ENCODE results near the gene PUS7L. TPM values are rescaled to one million over a fixed set of nuclear protein-coding genes. Genes with fewer than 3 reads are reported as not detected.
A peak's percentile ranks its signal among the peaks of the same experiment; 100 is the strongest.
"Not testable (repeated sequence)": the region's sequence is repeated elsewhere in the genome, so short reads cannot be mapped to it uniquely, and the experiment has no call there.

The PUS7L gene
- total RNA-seq, 1 experiment from 2014 or later: 40.6 TPM

DNA sequence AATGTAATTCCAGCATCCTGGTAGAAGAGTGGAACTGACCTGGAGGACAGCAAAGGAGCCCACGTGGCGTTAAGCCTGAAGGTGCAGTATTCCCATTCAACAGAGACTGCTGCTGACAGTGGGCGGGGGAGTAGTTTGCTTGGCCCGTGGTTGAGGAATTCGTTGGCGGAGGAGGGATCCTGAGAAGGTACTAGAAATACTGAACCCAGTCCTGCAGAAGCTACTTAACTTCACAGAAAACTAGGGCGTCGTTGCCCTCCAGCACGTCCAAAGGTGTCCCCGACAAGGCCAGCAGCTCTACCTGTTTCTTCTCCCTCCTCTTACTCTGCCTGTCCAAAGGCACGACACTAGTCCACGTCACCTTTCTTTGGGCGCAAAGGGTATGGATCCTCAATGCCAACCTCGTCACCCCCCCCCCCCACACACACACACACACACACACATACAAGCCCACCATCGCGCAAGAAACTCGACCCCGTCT, 303 bp downstream of the PUS7L start:
- DNase-seq (ENCODE audit: low spot score): peak; percentile 65

DNA sequence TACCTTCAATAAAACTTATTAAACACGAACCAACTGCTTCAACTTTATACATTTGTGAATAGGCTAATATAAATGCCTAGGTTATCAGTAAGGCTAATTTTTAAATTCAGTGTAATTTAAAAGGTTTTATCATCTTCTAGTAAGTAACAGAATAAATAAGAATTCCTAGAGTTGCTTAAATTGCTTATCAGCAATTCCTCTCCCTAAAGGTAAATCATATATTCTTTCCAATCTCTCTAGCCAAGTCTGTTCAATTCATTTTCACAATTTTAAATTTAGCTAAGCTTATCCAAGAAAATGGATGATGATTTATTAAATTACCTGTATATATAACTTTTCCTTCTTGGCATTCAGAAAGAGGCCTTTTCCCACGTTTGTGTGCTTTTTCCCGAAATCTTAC, 4.6 kb downstream of the PUS7L start:
- in situ Hi-C loops (cut with HindIII; ENCODE audit: low sequenced_read_pairs): no loop called here
- DNase-seq (ENCODE audit: low spot score): no peak

More for the DNA sequence above, 303 bp downstream of the PUS7L start:
- in situ Hi-C loops (cut with HindIII; ENCODE audit: low sequenced_read_pairs): no loop called here

GRCh38 chr12:43751360-43751759, 7.2 kb downstream of the PUS7L start:
- in situ Hi-C loops (cut with HindIII; ENCODE audit: low sequenced_read_pairs); DNase-seq (ENCODE audit: low spot score): not testable (repeated sequence)

GRCh38 chr12:43750814-43751213, 7.8 kb downstream of the PUS7L start:
- DNase-seq (ENCODE audit: low spot score): no peak
- in situ Hi-C loops (cut with HindIII; ENCODE audit: low sequenced_read_pairs): no loop called here

DNA sequence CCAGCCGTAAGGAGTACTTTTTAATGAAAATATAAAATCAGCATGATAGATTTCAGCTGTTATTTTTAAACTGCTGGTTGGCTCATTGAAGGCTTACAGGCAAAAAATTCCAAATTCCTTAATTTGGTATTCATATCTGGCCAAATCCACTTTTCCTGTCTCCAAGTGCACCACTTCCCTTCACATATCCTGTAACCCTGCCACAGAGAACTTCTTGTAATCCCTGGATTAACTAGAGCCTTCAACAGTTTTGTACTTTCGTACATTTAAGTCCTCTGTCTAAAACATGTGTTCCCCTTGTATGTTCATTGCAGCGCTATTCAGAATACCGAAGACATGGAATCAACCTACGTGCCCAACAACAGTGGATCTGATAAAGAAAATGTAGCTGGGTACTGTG, 9.6 kb downstream of the PUS7L start:
- in situ Hi-C loops (cut with HindIII; ENCODE audit: low sequenced_read_pairs): no loop called here
- DNase-seq (ENCODE audit: low spot score): no peak

DNA sequence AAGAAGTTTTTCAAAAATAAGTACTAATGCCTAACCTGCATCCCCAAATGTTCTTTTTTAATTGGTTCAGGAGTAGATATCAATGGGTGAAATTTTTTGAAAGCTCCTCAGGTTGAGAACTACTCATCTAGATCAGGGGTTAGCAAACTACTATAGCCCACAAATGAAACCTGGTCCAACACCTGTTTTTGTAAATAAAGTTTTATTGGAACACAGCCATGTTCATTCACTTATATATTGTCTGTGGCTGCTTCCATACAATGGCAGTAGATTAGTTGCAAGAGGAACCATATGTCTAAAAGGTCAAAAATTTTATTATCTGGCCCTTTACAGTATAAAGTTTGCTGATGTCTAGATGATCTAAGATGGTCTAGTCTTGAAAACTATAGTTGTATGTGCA, 13.8 kb downstream of the PUS7L start:
- in situ Hi-C loops (cut with HindIII; ENCODE audit: low sequenced_read_pairs): no loop called here
- no peak for DNase-seq (ENCODE audit: low spot score)

DNA sequence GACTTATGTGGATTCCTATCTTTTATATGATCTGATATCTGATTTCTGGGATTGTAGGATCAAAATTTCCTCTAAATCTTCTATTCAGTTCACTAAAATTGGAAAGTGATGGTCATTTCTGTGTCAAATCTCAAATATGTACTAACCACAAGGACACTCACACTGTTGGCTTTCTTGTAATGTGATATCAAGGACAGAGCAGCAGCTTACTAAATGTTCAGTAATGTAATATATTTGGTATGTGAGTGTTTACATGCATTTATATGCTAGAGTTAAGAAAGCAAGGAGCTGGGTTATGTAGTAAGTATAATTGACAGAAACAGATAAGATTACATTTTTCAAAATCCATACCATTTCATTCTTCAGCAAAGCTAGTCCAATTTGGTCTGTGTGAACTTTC, 16.5 kb downstream of the PUS7L start:
- in situ Hi-C loops (cut with HindIII; ENCODE audit: low sequenced_read_pairs): no loop called here
- no peak for DNase-seq (ENCODE audit: low spot score)

DNA sequence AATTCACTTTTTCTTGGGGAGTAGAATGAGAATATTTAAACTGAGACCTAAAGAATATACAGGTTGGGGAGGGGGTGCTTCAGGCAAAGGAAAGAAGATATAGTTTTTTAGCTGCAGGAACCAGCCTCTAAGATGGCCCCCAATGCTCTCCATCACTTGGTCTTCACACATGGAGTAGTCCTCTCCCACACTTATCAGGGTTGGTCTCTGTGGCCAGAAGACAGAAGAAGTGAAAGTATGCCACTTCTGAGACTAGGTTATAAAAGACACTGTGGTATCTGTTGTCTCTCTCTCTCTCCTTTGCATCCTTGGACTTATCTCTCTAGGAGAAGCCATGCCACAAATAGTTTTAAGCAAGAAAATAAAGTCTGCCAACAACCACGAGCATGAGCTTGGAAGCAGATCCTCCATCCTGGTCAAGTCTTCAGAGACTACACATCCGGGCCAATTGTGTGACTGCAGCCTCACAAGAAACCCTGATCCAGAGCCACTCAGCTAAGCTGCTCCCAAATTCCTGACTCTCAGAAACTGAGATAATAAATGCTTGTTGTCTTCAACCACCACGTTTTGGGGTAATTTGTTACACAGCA, 18.0 kb downstream of the PUS7L start:
- no peak for DNase-seq (ENCODE audit: low spot score)
- in situ Hi-C loops (cut with HindIII; ENCODE audit: low sequenced_read_pairs): no loop called here

DNA sequence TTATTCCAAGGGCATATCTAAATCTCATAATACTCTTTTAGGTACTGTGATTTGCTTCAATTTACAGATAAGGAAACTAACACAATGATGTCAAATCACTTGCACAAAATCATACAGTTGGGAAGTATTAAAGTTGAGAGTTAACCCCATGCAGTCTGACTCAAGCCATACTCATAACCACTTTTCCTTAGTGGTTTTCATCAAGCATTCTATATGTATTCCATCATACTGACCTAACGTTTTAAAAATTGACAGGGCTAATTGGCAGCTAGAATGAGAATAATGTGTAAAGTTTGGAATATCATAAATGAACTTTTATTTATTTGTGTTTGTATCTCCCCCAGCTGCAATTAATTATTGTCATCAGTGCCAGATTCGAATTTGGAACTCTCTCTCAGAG, 20.9 kb downstream of the PUS7L start:
- in situ Hi-C loops (cut with HindIII; ENCODE audit: low sequenced_read_pairs): no loop called here
- DNase-seq (ENCODE audit: low spot score): no peak

- in situ Hi-C loops (cut with HindIII; ENCODE audit: low sequenced_read_pairs): no loop called here
- no peak for DNase-seq (ENCODE audit: low spot score)
Observed at GRCh38 chr12:43736927-43737440, 21.6 kb downstream of the PUS7L start.

- in situ Hi-C loops (cut with HindIII; ENCODE audit: low sequenced_read_pairs): no loop called here
- no peak for DNase-seq (ENCODE audit: low spot score)
Observed at GRCh38 chr12:43733687-43734086, 24.9 kb downstream of the PUS7L start.

DNA sequence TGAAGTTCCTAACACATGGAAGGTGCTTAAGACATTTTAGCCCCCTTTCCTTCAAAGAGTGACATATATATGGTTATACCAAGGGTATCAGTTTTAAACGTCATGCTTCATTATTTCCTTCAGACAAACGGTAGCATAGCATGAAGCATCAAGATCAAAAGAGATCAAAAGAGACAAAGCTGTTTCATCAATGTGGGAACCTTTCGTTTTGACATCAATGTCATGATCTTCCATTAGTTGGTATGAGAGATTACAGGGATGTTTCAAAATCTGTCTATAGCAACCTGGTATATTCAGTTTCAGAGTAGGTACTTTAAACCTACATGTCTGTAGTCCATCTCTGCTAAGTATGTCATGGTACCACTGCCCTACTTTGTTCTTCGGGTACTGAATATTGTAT, 28.3 kb downstream of the PUS7L start:
- in situ Hi-C loops (cut with HindIII; ENCODE audit: low sequenced_read_pairs): no loop called here
- no peak for DNase-seq (ENCODE audit: low spot score)

- no peak for DNase-seq (ENCODE audit: low spot score)
- in situ Hi-C loops (cut with HindIII; ENCODE audit: low sequenced_read_pairs): no loop called here
Observed at GRCh38 chr12:43728698-43729097, 29.9 kb downstream of the PUS7L start.

- DNase-seq (ENCODE audit: low spot score): no peak
- in situ Hi-C loops (cut with HindIII; ENCODE audit: low sequenced_read_pairs): no loop called here
Observed at GRCh38 chr12:43728117-43728516, 30.5 kb downstream of the PUS7L start.

- DNase-seq (ENCODE audit: low spot score): no peak
- in situ Hi-C loops (cut with HindIII; ENCODE audit: low sequenced_read_pairs): no loop called here
Observed at GRCh38 chr12:43723134-43723533, 35.5 kb downstream of the PUS7L start.

DNA sequence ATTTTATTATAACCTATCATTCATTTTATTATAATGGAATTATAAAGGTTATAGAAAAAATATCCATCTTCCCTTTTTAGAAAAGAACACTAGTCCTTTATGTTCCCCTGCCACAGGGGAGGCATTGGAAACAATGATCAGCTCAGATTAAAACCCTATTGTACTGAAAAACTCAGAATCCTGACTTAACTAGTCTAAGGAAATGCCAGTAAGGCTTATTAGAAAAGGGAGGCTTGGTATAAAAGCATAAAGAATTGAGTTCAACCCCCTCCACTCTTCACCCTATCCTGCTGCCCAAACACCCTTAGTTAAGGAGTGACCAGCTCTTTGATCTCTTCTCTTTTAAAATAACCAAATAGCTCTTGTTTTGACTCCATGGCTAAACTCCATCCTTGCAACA, 36.0 kb downstream of the PUS7L start:
- DNase-seq (ENCODE audit: low spot score): no peak
- in situ Hi-C loops (cut with HindIII; ENCODE audit: low sequenced_read_pairs): no loop called here

GRCh38 chr12:43711348-43711747, 47.2 kb downstream of the PUS7L start:
- in situ Hi-C loops (cut with HindIII; ENCODE audit: low sequenced_read_pairs): no loop called here
- no peak for DNase-seq (ENCODE audit: low spot score)

DNA sequence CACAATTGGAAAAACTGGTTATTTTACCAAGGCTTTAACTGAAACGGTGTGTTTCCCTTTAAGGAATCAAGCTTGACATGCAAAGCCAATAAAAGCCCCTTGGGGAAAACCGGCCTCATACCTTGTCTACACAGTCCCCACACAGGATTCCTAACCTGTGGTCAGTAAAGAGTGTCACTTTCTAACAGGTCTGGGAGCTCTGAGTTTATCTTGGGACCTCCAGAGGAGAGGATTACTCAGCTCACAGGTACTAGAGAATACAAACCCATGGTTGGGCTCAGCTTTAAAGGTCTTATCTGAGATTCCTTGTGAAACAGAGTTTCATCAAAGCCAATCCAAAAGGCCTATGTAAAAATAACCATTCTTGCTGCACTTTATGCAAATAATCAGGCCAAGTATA, 54.8 kb downstream of the PUS7L start:
- DNase-seq (ENCODE audit: low spot score); in situ Hi-C loops (cut with HindIII; ENCODE audit: low sequenced_read_pairs): not testable (repeated sequence)

DNA sequence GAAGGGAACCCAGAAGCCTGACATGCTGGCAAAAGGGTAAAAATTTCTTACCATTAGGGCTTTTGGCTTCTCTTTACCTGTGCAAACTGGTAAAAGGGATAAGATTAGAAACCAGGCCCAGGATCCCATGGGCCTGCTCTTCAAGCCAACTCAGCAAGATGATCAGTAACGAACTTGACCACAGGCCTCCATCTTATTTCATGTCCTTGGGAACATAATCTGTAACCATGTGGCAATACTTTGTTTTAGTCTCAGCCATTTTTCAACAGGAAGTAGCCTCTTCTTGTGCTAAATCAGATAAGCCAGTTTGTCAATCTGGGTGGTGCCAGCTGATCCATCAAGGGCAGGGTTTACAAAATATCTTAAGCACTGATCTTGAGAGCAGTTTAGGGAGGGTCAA, 57.4 kb downstream of the PUS7L start:
- DNase-seq (ENCODE audit: low spot score); in situ Hi-C loops (cut with HindIII; ENCODE audit: low sequenced_read_pairs): not testable (repeated sequence)

- DNase-seq (ENCODE audit: low spot score): no peak
- in situ Hi-C loops (cut with HindIII; ENCODE audit: low sequenced_read_pairs): no loop called here
Observed at GRCh38 chr12:43696154-43696553, 62.4 kb downstream of the PUS7L start.

- in situ Hi-C loops (cut with HindIII; ENCODE audit: low sequenced_read_pairs): no loop called here
- DNase-seq (ENCODE audit: low spot score): no peak
Observed at GRCh38 chr12:43694879-43695278, 63.7 kb downstream of the PUS7L start.

Measured in G401 (cell line).